NCI-H510A (cell line): ENCODE data around the gene ELMO2.

Source experiments
- DNase-seq: peaks from one replicate; lab custom pipeline; 2025; lab: John Stamatoyannopoulos, UW

Gene ELMO2

GRCh38 chr20:46367234-46367633 is 39.2 kb downstream of the ELMO2 start:
- DNase-seq: no peak

- no peak for DNase-seq
Observed at GRCh38 chr20:46366826-46367225, 39.6 kb downstream of the ELMO2 start.

DNA sequence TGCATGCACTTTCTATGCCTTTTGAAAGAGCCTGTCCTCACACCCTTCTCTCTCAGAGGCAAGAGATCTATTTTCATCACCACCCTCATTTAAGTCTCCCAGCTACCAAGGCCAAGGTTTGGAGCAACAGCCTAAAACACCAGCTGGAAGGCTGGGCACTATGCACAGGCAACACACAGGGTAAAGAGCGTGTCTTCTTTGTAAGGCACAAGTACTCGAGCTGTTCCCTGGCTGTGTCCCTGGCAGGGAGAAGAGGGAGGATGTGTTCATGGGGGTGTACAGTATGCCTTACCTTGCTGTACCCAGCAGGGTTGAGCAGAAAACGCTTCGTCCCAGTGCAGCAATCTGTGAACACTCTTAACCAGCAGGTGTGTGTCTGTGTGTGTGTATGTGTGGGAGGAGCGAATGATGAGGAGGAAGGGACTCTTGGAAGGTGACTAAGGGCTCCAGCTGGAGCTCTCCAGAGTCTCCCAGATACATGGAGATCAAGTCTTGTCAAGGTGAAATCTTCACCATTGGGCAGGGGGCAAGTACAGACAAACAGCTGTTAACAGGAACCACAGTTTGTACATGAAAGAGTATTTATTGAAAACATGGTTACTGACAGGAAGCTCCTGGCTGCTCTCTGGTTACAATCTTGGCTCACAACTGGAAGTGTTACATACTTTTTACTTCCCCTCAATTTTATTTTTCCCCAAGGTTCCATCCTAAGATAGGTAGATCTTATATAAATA is 40.8 kb downstream of the ELMO2 start:
- DNase-seq: no peak

- no peak for DNase-seq
Observed at GRCh38 chr20:46364670-46365486, 41.5 kb downstream of the ELMO2 start.

DNA sequence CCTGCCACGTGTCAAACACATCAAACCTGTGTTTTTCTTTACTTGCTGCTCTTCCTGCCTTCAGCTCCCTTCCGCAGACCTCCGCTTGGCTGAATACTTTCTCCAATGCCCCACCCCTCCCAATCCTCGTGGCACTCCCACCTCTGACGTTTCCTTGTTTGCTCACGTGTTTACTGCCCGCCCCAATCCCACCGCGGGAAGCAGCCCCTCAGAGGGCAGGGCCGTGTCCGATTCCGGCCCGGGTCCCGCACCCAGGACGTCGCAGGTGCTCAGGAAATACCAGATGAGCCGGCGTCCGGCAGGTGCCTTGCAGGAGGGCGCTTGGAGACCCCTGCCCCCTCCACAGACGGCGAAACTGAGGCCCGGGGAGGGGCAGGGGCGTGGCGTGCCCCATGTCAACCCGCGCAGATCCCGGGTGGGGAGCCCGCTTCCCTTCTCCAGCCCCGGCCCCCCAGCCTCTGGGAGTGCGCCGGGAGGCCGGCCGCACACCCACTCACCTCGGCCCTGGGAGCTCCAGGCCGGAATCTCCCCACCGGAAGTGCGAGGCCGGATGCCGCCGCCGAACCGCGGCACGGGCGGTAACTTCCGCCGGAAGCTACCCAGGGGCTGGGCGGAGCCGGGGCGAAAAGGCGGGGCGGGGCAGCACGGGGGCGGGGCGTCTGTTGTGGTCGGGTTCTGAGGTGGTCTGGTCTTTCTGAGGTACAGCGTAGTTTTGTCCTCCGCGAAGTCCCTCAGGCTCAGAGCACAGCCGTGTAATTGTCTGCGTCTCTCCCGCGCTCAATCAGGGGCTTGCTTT is 42.3 kb downstream of the ELMO2 start:
- DNase-seq: peak; percentile 79

GRCh38 chr20:46362921-46363867 is 43.2 kb downstream of the ELMO2 start:
- DNase-seq: no peak

DNA sequence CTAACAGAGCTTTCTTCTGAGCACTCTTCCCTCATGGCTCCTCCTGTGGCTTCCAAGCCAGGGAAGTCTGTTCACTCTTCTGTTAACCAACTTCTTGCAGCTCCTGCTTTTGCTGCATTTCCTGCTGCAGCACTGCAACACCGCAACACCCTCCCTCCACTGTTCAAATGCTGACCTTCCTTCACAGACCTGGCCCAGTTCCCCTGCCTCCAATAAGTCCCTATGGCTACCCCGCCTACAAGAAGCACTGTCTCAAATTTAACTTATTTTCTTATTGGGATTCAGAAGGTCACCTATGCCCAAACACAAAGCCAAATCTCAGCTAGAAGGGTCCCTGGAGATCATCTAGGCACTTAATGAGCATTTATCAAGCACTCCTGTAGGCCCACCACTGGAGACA is 44.6 kb downstream of the ELMO2 start:
- DNase-seq: no peak

- DNase-seq: no peak
Observed at GRCh38 chr20:46361381-46361780, 45.0 kb downstream of the ELMO2 start.

GRCh38 chr20:46359233-46359751 is 47.1 kb downstream of the ELMO2 start:
- DNase-seq: no peak

- no peak for DNase-seq
Observed at GRCh38 chr20:46358346-46359058, 47.9 kb downstream of the ELMO2 start.

DNA sequence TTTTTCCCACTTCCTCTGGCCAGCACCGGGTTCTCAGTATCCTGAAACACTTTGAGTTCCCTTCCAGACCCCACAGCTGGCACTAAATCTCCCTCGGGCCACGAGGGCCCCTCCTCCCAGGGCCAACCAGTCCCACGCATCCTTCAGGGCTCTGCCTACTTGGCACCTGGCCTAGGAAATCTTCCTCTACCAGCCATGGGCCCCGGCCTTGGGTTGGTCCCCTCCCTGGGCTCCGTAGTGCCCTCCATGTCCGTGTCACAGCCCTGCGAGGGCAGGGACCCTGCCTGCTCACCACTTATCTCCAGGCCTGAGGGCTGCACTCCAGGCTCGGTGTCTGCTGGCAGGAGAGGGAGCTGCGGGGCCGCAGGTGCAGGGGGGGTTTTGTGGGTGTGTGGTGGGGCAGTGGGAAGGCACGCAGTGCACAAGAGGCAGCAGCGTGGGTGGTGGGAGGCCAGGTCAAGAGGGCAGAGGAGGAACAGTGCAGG is 49.3 kb downstream of the ELMO2 start:
- DNase-seq: no peak

DNA sequence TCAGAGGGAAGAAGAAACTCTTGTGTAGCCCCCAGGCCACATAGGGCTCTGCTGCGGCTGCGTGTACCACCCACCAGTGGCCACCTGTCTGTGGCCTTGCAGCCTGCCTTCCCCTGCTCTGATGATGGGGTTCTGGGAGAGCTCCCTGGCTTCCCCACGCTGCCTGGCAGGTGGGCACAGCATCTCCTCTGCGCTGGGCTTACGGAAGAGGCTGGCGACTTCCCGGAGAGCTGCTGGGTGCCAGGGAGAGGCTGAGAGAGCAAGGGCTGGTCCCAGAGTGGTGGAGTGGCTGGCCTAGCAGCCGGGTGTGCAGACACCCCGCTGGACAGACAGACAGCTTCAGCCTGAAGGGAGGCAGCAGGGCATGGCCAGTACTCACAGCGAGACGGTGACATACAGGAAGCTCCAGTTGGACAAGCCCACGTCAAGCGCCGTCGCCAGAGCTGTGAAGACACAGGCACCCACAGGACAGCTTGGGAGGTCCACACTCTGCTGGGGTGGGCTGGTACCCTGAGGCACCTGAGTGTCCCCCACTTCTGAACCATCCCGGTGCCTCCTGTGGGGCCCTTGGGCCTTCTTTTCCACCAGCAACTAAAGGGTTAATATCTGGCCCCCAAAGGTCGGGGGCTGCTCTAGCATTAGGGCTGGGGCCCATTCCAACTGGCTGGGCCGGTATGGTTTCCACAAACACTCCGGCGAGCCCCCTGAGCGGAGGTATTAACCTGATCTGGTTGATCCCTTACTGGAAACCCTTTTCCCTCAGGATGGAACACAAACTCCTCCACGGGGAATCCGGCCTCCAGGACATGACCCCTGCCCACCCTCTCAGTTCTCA is 50.0 kb downstream of the ELMO2 start:
- no peak for DNase-seq

DNA sequence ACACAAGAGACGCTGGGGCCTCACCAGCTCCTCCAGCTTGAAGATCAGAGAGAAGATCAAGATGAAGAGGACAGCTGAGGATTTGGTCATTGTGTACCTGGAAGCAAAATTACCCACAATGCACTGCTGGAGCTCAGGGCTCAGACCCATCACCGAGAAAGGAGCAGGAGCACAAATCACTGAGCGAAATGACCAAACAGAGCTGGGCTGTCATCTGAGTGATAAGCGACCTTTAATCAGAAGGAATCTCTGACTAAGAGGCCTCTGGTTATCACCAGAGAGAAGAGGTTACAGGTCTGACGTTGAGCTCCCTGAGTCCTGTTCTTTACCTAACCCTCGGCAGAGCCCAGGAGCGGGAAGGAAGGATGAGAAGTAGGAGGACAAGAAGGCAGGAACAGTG is 50.6 kb downstream of the ELMO2 start:
- DNase-seq: no peak

DNA sequence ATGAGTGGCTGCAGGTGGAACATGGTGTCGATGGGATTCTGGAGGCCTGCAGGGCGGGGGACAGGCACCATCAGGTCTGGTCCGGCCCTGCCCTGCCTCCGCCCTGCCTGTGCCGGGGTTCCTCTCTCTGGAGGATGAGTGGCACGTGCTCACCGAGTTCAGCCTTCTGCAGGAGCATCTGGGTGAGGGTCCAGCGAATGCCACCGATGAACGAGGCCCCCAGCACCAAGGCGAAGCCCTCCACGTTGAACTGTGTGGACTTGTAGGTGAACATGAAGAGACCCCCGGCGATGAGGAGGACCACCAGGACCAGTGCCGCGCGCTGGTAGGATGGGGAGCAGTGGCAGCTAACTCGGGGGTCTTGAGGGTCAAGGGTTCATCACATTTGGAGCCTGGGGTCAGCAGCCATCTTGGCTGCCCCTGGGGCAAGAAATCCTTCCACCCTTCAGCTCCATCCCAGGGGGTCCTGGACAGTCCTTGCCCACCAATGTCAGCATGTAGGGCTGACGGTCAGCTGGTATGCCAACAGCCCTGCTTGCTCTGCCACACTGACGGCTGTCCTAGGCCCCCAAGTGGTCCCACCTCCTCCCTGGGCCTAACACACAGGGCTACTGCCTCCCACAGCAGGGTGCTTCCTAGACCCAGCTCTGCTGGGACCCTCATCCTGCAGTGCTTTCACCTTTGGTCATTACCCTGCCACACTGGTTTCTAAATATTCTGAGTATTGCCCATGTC is 51.3 kb downstream of the ELMO2 start:
- DNase-seq: no peak

- DNase-seq: no peak
Observed at GRCh38 chr20:46354207-46354555, 52.2 kb downstream of the ELMO2 start.

- no peak for DNase-seq
Observed at GRCh38 chr20:46353500-46354206, 52.8 kb downstream of the ELMO2 start.

DNA sequence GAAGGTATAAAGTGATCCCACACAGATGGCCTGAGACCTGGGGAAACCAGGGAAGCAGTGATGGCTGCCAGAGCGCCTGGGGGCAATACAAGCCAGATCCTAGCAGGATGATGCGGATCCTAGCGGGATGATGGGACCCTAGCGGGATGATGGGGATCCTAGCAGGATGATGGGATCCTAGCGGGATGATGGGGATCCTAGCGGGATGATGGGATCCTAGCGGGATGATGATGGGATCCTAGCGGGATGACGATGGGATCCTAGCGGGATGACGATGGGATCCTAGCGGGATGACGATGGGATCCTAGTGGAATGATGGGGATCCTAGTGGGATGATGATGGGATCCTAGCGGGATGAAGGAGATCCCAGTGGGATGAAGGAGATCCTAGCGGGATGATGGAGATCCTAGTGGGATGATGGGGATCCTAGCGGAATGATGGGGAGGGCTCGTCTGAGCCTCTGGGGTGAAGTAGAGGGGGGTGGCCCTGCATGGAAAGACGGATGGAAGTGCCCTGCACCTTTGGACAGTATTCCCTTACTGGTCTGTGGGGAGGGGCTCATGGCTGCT is 54.0 kb downstream of the ELMO2 start:
- no peak for DNase-seq
